GM18870 (cell line): ENCODE measurements around the gene ARHGEF10L.

Experiments used
- ATAC-seq: cut with Tn5 transposase; IDR thresholded peaks from one replicate; pipeline ENCODE4 v1.9.1; 2021; ENCODE audit warnings: moderate library complexity; ENCODE audit not compliant: unreplicated experiment

The ARHGEF10L gene

DNA sequence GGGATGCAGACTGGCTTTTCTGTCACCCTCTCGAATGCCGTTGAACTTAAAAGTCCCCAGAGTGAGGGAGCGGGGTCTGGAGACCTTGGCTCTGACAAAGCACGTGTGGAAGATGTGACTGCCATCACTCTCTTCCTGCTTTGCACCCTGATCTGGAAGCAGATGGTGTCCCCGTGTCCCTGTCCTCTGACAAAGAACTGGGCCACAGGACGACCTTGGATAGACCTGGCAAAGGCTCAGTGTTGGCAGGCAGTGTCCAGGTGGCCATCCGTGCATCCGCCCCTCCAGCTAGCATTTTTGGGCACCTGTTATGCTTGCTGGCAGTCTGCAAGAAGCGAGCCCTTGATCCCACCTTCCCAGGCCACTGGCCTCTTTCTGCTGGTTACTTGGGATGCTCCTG, 27.4 kb downstream of the ARHGEF10L start:
- no peak for ATAC-seq

DNA sequence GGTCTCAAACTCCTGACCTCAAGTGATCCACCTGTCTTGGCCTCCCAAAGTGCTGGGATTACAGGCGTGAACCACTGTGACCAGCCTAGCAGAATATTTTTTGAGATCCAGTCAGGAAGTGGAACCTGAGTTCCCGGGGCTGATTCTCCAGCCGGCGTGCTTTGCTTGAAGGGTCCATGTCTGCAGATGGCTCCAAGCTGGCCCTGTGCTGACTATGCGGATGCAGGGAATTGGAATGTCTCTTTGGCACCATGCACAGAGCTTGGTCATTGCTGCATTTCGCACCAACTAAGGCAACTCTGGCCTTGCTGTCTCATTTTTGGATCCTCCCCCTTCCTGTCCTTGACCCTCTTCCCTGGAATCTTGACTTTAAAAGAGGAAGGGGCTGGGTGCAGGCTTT, 28.1 kb downstream of the ARHGEF10L start:
- no peak for ATAC-seq

- no peak for ATAC-seq
These were observed 28.8 kb downstream of the ARHGEF10L start for GRCh38 chr1:17568014-17568900.

- ATAC-seq = no peak
These were observed 30.0 kb downstream of the ARHGEF10L start for GRCh38 chr1:17569200-17570139.

DNA sequence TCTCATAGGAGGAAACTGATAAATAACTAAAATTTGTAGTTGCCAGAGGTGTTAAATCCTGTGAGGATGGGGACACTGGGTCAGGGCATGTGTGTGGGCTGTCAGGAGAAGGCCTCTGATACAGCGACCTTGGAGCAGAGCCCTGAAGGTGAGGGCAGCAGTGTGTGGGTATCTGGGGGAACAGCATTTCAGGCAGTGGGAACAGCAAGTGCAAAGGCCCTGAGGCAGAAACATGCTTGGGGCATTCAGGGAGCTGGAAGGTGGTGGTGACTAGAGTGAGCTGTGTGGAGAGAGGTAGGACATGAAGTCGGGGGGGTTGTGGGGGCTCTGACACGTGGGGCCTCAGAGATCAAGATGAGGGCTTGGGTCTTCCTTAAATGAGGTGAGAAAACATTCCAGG, 30.7 kb downstream of the ARHGEF10L start:
- ATAC-seq = no peak

DNA sequence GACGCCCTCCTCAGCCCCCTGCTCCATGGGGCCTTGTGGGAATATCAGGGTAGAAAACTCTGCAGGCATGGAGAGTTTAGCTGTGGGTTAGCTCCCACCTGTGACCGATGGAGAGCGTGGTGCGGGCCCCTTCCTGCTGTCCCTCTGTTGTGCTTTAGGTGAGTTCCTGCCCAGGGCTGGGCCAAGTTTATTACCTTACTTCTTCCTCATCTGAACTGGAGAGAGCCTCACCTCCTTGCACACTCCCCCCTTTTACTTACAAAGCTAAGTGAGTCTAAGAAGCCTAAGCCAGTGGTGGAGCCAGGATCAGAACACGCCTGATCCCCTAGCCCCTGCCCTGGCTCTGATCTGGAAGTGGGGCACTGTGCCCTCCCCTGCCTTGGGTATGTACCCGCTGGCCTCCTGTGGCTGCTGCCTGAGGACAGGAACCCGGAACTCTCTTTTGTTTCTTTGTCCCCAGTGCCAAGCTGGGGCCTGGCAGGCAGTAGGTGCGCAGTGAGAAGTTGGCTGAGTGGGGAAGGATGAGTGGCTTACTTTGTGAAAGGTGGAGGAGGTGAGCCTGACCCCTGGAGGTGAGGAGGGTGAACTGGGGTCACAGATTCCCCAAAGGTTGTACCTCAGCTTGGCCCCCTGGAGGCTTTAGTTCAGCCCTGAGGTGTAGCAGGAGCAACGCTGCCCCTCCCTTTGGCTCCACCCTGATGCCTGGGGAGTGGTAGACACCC, 32.9 kb downstream of the ARHGEF10L start:
- no peak for ATAC-seq

GRCh38 chr1:17573518-17574041, 34.1 kb downstream of the ARHGEF10L start:
- ATAC-seq = no peak

DNA sequence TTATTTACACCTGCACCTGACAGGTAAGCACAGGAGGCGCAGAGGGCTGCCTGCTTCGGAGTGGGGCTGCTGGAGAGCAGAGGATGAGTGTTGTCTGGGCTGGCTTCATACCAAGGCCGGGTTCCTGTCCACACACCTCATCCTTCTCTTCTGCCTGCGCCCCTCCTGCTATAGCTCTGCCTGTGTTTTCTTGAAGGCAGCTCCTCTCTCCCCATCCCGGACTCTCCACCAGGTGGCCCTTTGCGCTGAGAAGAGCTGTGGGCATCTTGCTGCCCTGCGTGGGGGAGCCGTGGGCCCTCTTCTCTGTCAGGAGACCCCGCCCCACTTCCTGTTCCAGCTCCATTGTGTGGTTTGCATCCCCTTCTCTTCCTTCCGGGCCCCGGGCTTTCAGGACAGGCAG, 35.0 kb downstream of the ARHGEF10L start:
- ATAC-seq = no peak

DNA sequence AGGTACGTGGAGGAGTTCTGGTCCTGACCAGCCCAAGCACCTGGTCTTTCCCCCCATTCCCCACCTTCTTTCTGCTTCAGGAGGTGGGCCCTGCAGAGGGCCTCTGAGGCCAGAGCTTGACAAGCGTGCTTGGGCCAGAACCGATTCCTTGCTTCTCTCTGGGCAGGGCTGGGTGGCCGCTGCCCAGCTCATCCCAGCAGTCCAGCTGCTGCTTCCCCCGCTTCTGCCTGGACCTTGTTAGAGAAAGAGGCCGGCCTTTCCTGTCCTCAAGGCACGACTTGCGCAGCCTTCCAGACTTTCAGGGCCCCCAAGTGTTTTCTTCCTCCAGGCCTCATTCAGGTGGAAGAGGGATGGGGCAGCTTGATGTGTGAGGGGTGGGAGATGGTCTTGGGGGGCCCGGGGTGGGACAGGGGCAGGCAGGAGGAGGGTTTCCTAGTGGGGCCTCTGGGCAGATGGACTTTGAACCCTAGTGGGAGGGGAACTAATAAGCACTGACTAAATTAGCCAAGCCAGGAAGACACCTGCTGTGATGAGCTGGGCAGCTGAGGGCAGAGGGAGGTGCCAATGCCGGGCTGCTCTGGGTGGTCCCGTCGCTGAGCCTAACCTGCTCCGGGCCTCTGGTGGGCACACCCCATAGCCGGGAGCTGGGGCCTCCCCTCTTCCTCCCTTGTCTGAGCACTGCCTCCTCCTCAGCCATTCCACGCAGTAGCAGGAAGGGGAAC, 36.5 kb downstream of the ARHGEF10L start:
- ATAC-seq = no peak

DNA sequence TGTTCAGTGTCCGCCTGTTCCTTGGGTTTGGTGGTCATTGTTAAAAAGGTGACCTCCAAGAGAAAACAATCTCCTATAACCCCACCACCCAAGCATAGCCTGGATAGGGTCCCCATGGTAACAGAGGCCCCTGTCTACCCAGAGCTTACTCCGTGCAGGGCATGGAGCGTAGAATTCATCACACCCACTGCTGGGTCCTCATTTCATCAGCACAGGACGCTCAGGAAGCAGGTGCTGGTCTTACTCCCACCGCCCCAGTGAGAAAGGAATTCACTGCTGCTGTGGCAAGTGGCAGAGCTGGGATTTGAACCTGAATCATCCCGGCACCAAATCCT, 37.0 kb downstream of the ARHGEF10L start:
- ATAC-seq = no peak

GRCh38 chr1:17577907-17578297, 38.4 kb downstream of the ARHGEF10L start:
- ATAC-seq = no peak

DNA sequence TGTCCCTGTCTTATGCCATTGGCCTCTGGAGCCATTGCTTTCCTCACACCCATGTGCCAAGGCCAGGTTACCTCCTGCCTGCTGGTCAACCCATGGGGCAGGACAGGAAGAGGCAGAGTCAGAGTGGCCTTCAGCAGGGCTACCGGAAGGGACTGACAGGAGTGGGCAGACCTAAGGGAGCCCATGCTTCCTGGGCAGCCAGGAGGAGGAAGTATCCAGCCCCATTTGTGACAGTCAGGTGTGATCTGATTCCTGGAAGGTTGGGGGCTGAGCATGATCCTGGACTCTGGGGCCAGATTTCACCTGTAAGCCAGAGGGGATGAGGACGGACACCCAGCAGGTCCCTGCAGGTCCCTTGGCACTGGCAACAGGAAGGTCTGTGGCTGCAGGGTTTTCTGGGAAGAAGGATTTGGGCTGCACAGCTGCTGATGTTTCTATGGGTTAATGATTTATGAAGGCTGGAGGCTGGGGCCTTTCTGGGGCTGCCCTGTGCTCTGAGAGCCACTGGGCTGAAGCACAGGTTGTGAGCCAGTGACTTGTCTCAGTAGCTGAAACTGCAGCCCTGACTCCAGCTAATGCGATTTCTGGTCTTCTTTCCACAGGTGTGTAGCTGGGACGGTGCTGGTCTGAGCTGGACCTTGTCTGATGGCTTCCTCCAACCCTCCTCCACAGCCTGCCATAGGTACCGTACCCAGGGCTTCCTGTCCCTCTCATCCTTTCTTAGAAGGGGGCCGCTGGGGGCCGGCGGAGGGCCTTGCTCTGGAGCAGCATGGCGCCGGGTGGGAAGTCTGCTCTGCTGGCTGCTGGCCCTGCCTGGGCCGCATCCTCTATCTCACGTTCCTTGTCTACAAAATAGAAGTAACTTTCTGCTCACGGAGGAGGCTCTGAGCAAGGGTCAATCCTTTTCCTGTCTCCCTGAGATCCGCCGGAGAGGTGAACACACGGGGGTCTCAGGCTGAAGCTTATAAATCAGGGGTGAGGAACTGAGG, 40.7 kb downstream of the ARHGEF10L start:
- no peak for ATAC-seq

GRCh38 chr1:17581389-17582123, 42.1 kb downstream of the ARHGEF10L start:
- ATAC-seq = no peak

DNA sequence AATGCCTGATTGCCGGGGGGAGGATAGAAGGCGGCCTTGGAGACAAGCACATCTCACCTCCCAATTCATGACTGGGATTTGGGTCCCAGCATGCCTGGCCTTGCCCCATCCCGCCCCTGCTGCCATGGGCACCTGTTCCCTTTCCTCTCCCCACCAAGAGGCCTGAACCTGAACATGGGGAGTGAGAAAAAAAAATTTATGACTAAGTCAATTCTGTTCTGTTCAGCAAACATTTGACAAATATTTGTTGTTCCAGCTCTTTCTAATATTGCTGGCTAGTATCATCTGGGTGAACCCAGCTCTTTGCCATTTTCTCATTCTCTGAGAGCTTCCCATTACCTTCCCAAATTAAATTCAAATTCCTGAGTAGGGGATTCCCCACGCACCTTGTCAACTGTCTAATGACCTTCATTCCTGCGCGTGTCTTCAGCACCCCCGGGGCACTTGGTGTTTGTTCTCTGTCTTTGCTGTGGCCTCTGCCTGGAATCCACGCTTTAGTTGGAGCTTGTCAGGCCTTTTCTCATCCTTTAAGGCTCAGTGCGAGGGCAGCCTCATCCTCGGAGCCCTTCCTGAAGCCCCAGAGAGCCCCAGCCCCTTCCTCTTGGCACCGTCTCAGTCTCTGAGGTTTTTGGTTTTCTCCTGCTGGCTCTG, 42.8 kb downstream of the ARHGEF10L start:
- no peak for ATAC-seq

- no peak for ATAC-seq
These were observed 45.0 kb downstream of the ARHGEF10L start for GRCh38 chr1:17584539-17584938.

DNA sequence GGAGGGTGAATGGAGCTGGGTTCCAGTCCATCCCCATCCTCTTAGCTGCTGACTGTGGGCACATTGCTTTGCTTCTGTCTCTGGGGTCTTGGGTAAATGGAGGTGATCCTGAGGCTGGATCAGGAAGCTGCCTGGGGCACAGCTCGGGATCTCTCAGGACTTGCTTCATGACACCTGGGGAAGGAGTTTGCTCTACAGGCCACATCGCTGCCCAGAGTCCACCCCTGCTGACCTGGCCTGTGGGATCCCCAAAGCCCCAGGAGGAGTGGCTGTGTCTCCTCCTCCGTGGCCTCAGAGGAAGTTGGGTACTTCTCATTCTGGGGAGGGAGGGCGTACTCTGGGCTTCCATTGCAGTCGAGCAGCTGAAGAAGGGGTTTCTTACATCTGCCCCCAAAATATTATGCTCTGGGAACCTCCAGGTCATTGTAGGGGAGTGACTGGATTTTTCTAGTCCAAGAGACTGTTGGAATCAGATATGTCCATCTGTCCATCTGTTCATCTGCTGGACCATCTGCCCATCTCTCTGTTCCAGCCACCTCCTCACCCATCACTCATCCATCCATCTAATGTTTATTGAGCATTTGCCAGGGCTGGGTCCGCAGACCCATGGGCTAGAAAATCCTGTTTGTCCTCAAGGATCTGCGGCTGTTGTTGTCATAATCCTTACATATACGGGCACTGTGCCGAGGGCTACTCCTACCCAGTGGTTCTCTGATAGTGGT, 45.9 kb downstream of the ARHGEF10L start:
- no peak for ATAC-seq

DNA sequence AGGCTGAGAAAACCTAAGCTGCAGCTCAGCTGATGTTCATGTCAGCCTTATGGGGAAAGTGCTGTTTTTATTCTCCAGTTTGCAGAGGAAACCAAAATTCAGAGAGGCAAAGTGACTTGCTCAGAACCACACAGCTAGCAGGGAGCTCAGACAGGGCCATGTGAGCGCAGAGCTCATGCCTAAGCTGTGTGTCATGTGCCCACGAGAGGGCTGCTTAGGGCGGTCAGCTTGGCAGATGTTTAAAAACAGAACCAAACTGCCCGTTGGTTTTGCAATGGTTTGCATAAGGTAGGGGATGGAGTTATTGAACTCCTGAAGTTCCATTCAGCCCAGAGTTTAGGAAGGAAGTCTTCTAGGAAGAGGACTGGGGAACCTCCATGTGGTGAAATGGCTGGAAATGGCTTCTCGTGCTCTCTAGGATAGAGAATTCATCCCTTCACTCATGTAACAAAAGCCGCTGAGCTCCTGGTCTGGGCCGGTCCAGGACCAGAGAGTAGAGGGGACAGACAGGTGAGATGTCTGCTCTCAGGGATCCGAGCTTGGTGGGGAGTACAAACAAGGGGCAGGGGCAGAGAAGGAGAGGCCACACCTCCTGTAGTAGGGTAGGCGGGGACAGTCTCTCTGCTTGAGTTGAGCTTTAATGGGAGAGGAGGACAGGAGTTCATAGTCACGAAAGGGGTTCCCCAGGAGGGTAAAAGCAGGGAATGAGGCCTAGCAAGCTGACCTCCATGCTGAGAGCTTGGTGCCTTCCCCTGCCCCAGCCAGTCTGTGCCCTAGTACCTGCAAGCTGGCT, 46.9 kb downstream of the ARHGEF10L start:
- ATAC-seq = no peak
